GM10248 (cell line): ENCODE results near the gene SLC30A5.
A peak's percentile ranks its signal among the peaks of the same experiment; 100 is the strongest.

ENCODE experiments used
- CTCF ChIA-PET: fragments of 300-600 bp; sonication (Branson Sonifier 250); formaldehyde crosslinking; extraction: SDS; loops from one replicate; lab custom pipeline; 2021; ENCODE audit warnings: antibody characterized with exemption; lab: Yijun Ruan, JAX
- POLR2A ChIA-PET: fragments of 350-650 bp; sonication (Branson Sonifier 250); formaldehyde crosslinking; extraction: SDS; loops from one replicate; lab custom pipeline; 2020; ENCODE audit warnings: antibody characterized with exemption; lab: Yijun Ruan, JAX
- DNase-seq: peaks from one replicate; pipeline ENCODE4 v3.0.0; 2012; ENCODE audit errors: extremely low spot score
- TF ChIP-seq, protein P1 (sequence below): IDR thresholded peaks from 2 replicates; pipeline ENCODE4 v1.5.1; 2012; ENCODE audit warnings: mild to moderate bottlenecking, low read depth; ENCODE audit errors: extremely low read depth, missing control alignments, control extremely low read depth

The SLC30A5 gene

DNA sequence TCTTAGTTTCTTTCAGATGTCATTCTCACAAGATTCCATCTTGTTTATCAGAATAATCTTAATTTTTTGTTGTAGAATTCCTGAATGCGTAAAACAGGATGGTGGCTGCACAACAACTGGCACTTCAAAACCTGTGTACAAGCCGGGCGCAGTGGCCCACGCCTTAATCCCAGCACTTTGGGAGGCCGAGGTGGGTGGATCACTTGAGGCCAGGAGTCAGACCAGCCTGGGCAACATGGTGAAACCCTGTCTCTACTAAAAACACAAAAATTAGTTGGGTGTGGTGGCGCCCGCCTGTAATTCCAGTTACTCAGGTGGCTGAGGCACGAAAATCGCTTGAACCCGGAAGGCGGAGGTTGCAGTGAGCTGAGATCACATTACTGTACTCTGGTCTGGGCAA lies 62.6 kb downstream of the SLC30A5 start:
- CTCF ChIA-PET: interaction anchor here (1.3 to 1.8 kb wide), 2 partner anchors 12 to 63 kb away, joined by 4 read pairs; partner anchors contain the start of gene SLC30A5

DNA sequence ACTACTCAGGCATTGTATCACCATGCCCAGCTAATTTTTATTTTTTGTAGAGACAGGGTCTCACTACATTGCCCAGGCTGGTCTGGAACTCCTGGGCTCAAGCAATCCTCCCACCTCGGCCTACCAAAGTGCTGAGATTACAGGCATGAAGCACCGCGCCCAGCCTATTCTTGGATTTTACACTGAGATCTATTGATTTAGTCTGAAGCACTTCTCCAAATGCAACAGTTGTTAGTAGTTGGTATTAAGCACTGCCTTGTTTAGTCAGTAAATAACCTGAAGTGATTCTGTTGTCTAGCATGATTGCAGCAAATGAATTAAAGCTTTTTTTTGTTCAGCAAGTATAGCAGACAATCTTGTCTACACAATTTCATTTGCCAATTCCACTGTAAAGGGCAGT lies 64.2 kb downstream of the SLC30A5 start:
- TF ChIP-seq, protein P1, sequence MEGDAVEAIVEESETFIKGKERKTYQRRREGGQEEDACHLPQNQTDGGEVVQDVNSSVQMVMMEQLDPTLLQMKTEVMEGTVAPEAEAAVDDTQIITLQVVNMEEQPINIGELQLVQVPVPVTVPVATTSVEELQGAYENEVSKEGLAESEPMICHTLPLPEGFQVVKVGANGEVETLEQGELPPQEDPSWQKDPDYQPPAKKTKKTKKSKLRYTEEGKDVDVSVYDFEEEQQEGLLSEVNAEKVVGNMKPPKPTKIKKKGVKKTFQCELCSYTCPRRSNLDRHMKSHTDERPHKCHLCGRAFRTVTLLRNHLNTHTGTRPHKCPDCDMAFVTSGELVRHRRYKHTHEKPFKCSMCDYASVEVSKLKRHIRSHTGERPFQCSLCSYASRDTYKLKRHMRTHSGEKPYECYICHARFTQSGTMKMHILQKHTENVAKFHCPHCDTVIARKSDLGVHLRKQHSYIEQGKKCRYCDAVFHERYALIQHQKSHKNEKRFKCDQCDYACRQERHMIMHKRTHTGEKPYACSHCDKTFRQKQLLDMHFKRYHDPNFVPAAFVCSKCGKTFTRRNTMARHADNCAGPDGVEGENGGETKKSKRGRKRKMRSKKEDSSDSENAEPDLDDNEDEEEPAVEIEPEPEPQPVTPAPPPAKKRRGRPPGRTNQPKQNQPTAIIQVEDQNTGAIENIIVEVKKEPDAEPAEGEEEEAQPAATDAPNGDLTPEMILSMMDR: no peak
- ChIA-PET POLR2A (no interaction called here), CTCF (interaction anchor here (1.1 to 1.8 kb wide), 3 partner anchors 8 to 64 kb away, joined by 4 to 5 read pairs (median 4); partner anchors contain the start of gene SLC30A5)
- DNase-seq: no peak

More for the DNA sequence above, 62.6 kb downstream of the SLC30A5 start:
- DNase-seq: no peak
- POLR2A ChIA-PET: interaction anchor here (0.6 kb wide), 1 partner anchor 190 kb away, joined by 5 read pairs; no protein-coding TSS in a partner anchor
- TF ChIP-seq, protein P1: no peak

DNA sequence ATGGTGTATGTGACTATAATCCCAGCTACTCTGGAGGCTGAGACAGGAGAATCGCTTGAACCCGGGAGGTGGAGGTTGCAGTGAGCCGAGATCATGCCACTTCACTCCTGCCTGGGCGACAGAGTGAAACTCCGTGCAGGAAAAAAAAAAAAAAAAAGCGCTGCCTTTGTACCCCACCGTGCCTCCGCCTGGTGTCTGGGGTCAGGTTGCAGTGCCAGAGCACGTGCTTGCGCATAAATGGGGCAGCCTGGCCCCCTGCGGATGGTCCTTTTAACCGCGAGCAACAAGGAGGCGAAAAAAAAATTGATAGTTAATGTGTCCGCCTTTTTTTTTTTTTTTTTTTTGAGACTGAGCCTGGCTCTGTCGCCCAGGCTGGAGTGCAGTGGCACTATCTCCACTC lies 66.8 kb downstream of the SLC30A5 start:
- CTCF ChIA-PET: no interaction called here
- TF ChIP-seq, protein P1: no peak
- POLR2A ChIA-PET: no interaction called here
- no peak for DNase-seq

GRCh38 chr5:69166686-69167492 lies 73.1 kb downstream of the SLC30A5 start, which contains the start of gene CCNB1:
CCNB1 (plus strand) TSS chr5:69167150; CDS start chr5:69167263, 113 bp downstream.
- CTCF ChIA-PET: interaction anchor here (0.9 to 1.2 kb wide), 2 partner anchors 10 to 15 kb away, joined by 3 to 5 read pairs; no protein-coding TSS in a partner anchor
- TF ChIP-seq, protein P1: no peak
- POLR2A ChIA-PET: no interaction called here
- DNase-seq: peak; percentile 100

- TF ChIP-seq, protein P1: no peak
- DNase-seq: peak; percentile 31
- ChIA-PET POLR2A (no interaction called here), CTCF (interaction anchor here (2.2 kb wide), 1 partner anchor 74 kb away, joined by 9 read pairs; the partner anchor contains the start of gene SLC30A5)
Measured at GRCh38 chr5:69167493-69167855, 73.7 kb downstream of the SLC30A5 start.

DNA sequence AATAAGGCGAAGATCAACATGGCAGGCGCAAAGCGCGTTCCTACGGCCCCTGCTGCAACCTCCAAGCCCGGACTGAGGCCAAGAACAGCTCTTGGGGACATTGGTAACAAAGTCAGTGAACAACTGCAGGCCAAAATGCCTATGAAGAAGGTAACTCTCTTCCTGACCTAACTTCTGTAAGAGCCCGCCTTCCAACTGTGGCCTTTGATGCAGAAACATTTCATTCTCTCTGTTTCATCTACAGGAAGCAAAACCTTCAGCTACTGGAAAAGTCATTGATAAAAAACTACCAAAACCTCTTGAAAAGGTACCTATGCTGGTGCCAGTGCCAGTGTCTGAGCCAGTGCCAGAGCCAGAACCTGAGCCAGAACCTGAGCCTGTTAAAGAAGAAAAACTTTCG lies 74.1 kb downstream of the SLC30A5 start:
- no peak for DNase-seq
- ChIA-PET POLR2A (no interaction called here), CTCF (interaction anchor here (2.2 kb wide), 1 partner anchor 74 kb away, joined by 9 read pairs; the partner anchor contains the start of gene SLC30A5)
- TF ChIP-seq, protein P1: no peak
